HCT116 (cell line): ENCODE results near the gene MYORG. TPM values are rescaled to one million over a fixed set of nuclear protein-coding genes. Genes with fewer than 3 reads are reported as not detected.

Source experiments
- ATAC-seq: fragments of 200-7000 bp; cut with Tn5 transposase; 2 replicates; pipeline ENCODE4 v1.9.1; 2020; ENCODE audit warnings: mild to moderate bottlenecking, moderate library complexity
- BruUV-seq: library from RNA; stranded (reverse); fragments of 400-500 nt; replicated peaks from 2 replicates; lab custom pipeline; 2021; lab: Mats Ljungman, UMichigan
- CTCF ChIA-PET: fragments of 300-600 bp; sonication (Branson Sonifier 250); formaldehyde crosslinking; loops from one replicate; lab custom pipeline; 2021; ENCODE audit warnings: antibody characterized with exemption; lab: Charles Lee
- POLR2A ChIA-PET: fragments of 300-600, 350-600 bp; sonication (Branson Sonifier 250); formaldehyde crosslinking; loops from one replicate; lab custom pipeline; 2021; ENCODE audit warnings: antibody characterized with exemption; lab: Charles Lee
- RAD21 ChIA-PET, 2 experiments: fragments of 300-600 bp; sonication (Branson Sonifier 250); formaldehyde crosslinking; loops; one replicate each; lab custom pipeline; 2023; ENCODE audit warnings: low total read pairs in 2 of 2; ENCODE audit not compliant: uncharacterized antibody in 2 of 2, unreplicated experiment in 2 of 2, low non-redundant PET in 1 of 2; lab: Charles Lee
- DNase-seq: peaks from one replicate; pipeline ENCODE4 v3.0.0-alpha.2; 2010; ENCODE audit warnings: low read depth, low spot score
- H2AFZ ChIP-seq: fragments of 200-600 bp; shearing (Covaris generic), sonication (generic); 2 replicates; pipeline ENCODE4 v1.6.1; 2017; ENCODE audit warnings: low read depth, mixed run types, mixed read lengths, antibody characterized with exemption, low read length; ENCODE audit not compliant: poor library complexity, severe bottlenecking
- H3K27ac ChIP-seq: 2 replicates; pipeline ENCODE4 v1.5.1; 2012; ENCODE audit warnings: low read depth, low read length
- H3K27me3 ChIP-seq: fragments of 200-600 bp; sonication (generic); 2 replicates; pipeline ENCODE4 v1.6.1; 2016; ENCODE audit warnings: mixed run types, low read length, mixed read lengths; ENCODE audit not compliant: insufficient read depth
- H3K36me3 ChIP-seq, 2 experiments: fragments of 200-500 bp in 1 of 2; fragments of 200-600 bp in 1 of 2; sonication (Bioruptor generic) in 1 of 2; sonication (generic) in 1 of 2; 2 replicates each; pipeline versions ENCODE4 v1.5.1 to v1.6.1; 2014 to 2016; ENCODE audit warnings: low read length in 2 of 2, inconsistent platforms in 1 of 2, mixed read lengths in 1 of 2, mixed run types in 1 of 2; ENCODE audit not compliant: insufficient read depth in 2 of 2, control insufficient read depth in 1 of 2
- H3K4me1 ChIP-seq, 2 experiments: fragments of 200-600 bp in 1 of 2; sonication (generic) in 1 of 2; 2 replicates each; pipeline versions ENCODE4 v1.5.1 to v1.6.1; 2012 to 2017; ENCODE audit warnings: low read length in 2 of 2, inconsistent platforms in 1 of 2, mild to moderate bottlenecking in 1 of 2, mixed read lengths in 1 of 2, mixed run types in 1 of 2, moderate library complexity in 1 of 2; ENCODE audit not compliant: insufficient read depth in 2 of 2, control insufficient read depth in 1 of 2
- H3K4me2 ChIP-seq: fragments of 200-600 bp; sonication (generic); 2 replicates; pipeline ENCODE4 v1.6.1; 2017; ENCODE audit warnings: mixed run types, low read length, mixed read lengths
- H3K4me3 ChIP-seq, 2 experiments: fragments of 200-600 bp in 1 of 2; sonication (generic) in 1 of 2; replicated peaks in 1 of 2; 2 replicates each; pipeline ENCODE4 v1.5.1; 2011 to 2016; ENCODE audit warnings: low read length in 2 of 2, control low read depth in 1 of 2, low read depth in 1 of 2, mild to moderate bottlenecking in 1 of 2, mixed read lengths in 1 of 2, mixed run types in 1 of 2
- H3K79me2 ChIP-seq: fragments of 200-600 bp; sonication (generic); 2 replicates; pipeline ENCODE4 v1.6.1; 2017; ENCODE audit warnings: mild to moderate bottlenecking, mixed run types, low read length, moderate library complexity, mixed read lengths; ENCODE audit not compliant: insufficient read depth
- H3K9ac ChIP-seq: fragments of 200-600 bp; sonication (generic); 2 replicates; pipeline ENCODE4 v1.6.1; 2016; ENCODE audit warnings: low read length, mixed read lengths
- H3K9me2 ChIP-seq: fragments of 200-600 bp; sonication (generic), shearing (Covaris generic); 2 replicates; pipeline ENCODE4 v1.6.1; 2017; ENCODE audit warnings: mixed run types, mild to moderate bottlenecking, moderate library complexity; ENCODE audit not compliant: insufficient read depth
- H3K9me3 ChIP-seq, 2 experiments: fragments of 200-500 bp in 1 of 2; fragments of 200-600 bp in 1 of 2; sonication (Bioruptor generic) in 1 of 2; sonication (generic) in 1 of 2; 2 replicates each; pipeline ENCODE4 v1.6.1; 2014 to 2017; ENCODE audit warnings: low read length in 2 of 2, mixed read lengths in 2 of 2, inconsistent platforms in 1 of 2, low read depth in 1 of 2, mild to moderate bottlenecking in 1 of 2, mixed run types in 1 of 2, moderate library complexity in 1 of 2; ENCODE audit not compliant: control insufficient read depth in 1 of 2, insufficient read depth in 1 of 2
- H4K20me1 ChIP-seq: fragments of 200-600 bp; sonication (generic), shearing (Covaris generic); 2 replicates; pipeline ENCODE4 v1.6.1; 2017; ENCODE audit warnings: mixed run types, mild to moderate bottlenecking, moderate library complexity; ENCODE audit not compliant: insufficient read depth
- ATF3 ChIP-seq: IDR thresholded peaks from 2 replicates; pipeline ENCODE4 v1.6.1; 2012
- CEBPB ChIP-seq: IDR thresholded peaks from 2 replicates; pipeline ENCODE4 v1.6.1; 2012; ENCODE audit warnings: low read depth
- CTCF ChIP-seq, 3 experiments: fragments of 200-600 bp in 1 of 3; sonication (generic) in 1 of 3; IDR thresholded peaks in 2 of 3; conservative IDR thresholded peaks in 1 of 3; 2 replicates each; pipeline ENCODE4 v1.5.1; 2012 to 2017; ENCODE audit warnings: low read depth in 2 of 3, low read length in 2 of 3, antibody characterized with exemption in 1 of 3, borderline replicate concordance in 1 of 3, control low read depth in 1 of 3, mild to moderate bottlenecking in 1 of 3, mixed read lengths in 1 of 3, mixed run types in 1 of 3, moderate library complexity in 1 of 3; ENCODE audit not compliant: insufficient read depth in 1 of 3
- ELF1 ChIP-seq: IDR thresholded peaks from 2 replicates; pipeline ENCODE4 v1.6.1; 2012; ENCODE audit warnings: low read depth, borderline replicate concordance
- EZH2 ChIP-seq: fragments of 200-600 bp; sonication (generic); IDR thresholded peaks from 2 replicates; pipeline ENCODE4 v1.6.1; 2017; ENCODE audit warnings: antibody characterized with exemption, mixed run types
- JUND ChIP-seq: IDR thresholded peaks from 2 replicates; pipeline ENCODE4 v1.6.1; 2012
- MAX ChIP-seq: IDR thresholded peaks from 2 replicates; pipeline ENCODE4 v1.6.1; 2012
- POLR2AphosphoS5 ChIP-seq: IDR thresholded peaks from 2 replicates; pipeline ENCODE4 v1.6.1; 2011; ENCODE audit warnings: mild to moderate bottlenecking, low read depth, low read length, moderate library complexity
- SP1 ChIP-seq: IDR thresholded peaks from 2 replicates; pipeline ENCODE4 v1.6.1; 2012; ENCODE audit warnings: low read depth
- TCF7L2 ChIP-seq: IDR thresholded peaks from 2 replicates; pipeline ENCODE4 v1.7.0; 2011; ENCODE audit warnings: borderline replicate concordance, inconsistent platforms; ENCODE audit not compliant: insufficient read depth, insufficient read length; ENCODE audit errors: extremely low read depth
- YY1 ChIP-seq: IDR thresholded peaks from 2 replicates; pipeline ENCODE4 v1.6.1; 2011; ENCODE audit warnings: low read length, low read depth, moderate library complexity, mild to moderate bottlenecking; ENCODE audit not compliant: insufficient replicate concordance; ENCODE audit errors: extremely low read depth
- ZFX ChIP-seq: fragments of 450-650 bp; IDR thresholded peaks from 2 replicates; pipeline ENCODE4 v1.6.1; 2017
- ZNF274 ChIP-seq: fragments of 200-500 bp; sonication (Bioruptor generic); IDR thresholded peaks from 2 replicates; pipeline ENCODE4 v1.6.1; 2014; ENCODE audit warnings: mild to moderate bottlenecking, low read depth, low read length, inconsistent platforms
- intact Hi-C: fragments of 100-400 bp; cut with micrococcal nuclease; formaldehyde crosslinking; loops from 2 replicates; pipeline ENCODE4 v1.10.0; 2022
- total RNA-seq: library from RNA; stranded (reverse); gene quantifications from one replicate; pipeline ENCODE4 v1.2.1, GENCODE V29; 2021; ENCODE audit not compliant: unreplicated experiment

The MYORG gene
- total RNA-seq, 1 experiment from 2014 or later = 8.5 TPM

GRCh38 chr9:34331196-34331595, 45.5 kb downstream of the MYORG start:
- Histone ChIP-seq H3K4me2 (peak overlapping the region; percentile 83; the same call in 1 of the 2 replicates), H3K27me3 (no peaks in the 10 kb centered on the region), H3K4me3 (no peak overlapping the region), H2AFZ (no peak overlapping the region), H3K27ac (no peak overlapping the region), H3K9me3 (no peaks in the 10 kb centered on the region), H3K4me1 (peaks cover 8 to 23% of the 10 kb centered on the region in 2 experiments; a peak in 3 of 4 replicates), H3K36me3 (no peaks in the 10 kb centered on the region), H3K9ac (no peak overlapping the region), H4K20me1 (no peaks in the 10 kb centered on the region), H3K79me2 (peaks cover 82% of the 10 kb centered on the region), H3K9me2 (no peaks in the 10 kb centered on the region)
- BruUV-seq = no TSS peak
- intact Hi-C loops = loop anchor here (5.0 kb wide), 1 partner anchor 216 kb away; no protein-coding TSS in a partner anchor
- no peak for TF ChIP-seq JUND
- TF ChIP-seq EZH2 = no peak
- no peak for TF ChIP-seq ATF3
- no peak for TF ChIP-seq MAX
- TF ChIP-seq YY1 = no peak
- TF ChIP-seq CEBPB = no peak
- no peak for TF ChIP-seq ZFX
- TF ChIP-seq POLR2AphosphoS5 = no peak
- no peak for TF ChIP-seq CTCF (IDR thresholded peaks at IDR 0.05 in 2 of 3, conservative IDR thresholded peaks at IDR 0.05 in 1 of 3; ENCODE audit: borderline replicate concordance in 1 of 3, insufficient read depth in 1 of 3, low read depth in 2 of 3, low read length in 2 of 3)
- no peak for TF ChIP-seq ZNF274
- no peak for TF ChIP-seq ELF1
- TF ChIP-seq SP1 = no peak
- no peak for TF ChIP-seq TCF7L2
- CTCF ChIA-PET = interaction anchor here (4.7 kb wide), 1 partner anchor 47 kb away, joined by 54 read pairs; the partner anchor contains the start of gene MYORG
- RAD21 ChIA-PET = no interaction called here
- ATAC-seq (no peak), DNase-seq (no peak)
- POLR2A ChIA-PET = interaction anchor here (0.6 to 1.4 kb wide), 3 partner anchors 46 to 273 kb away, joined by 3 to 4 read pairs (median 3); partner anchors contain the start of gene MYORG
